Measurements from ENCODE around the gene RHBDD3.

DNA sequence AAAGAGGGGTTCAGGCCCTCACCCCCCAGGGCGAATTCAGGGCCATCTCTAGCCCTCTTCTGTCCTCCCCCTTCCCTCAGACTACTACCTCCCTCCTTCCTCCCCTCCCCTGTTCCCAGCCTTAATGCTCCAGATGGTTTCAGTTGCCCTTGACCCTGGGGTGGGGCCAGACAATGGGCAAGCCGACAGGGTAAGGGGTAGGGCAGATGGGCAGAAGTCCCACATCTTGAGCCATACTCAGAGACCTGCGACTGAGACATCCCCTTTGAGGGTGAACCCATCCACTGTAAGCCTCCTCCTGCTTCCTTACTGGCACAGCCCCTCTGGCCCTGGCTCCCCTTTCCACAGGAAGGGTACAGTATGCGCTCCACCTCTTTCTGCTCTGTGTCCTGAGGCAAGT, 1.9 kb downstream of the RHBDD3 start:
- TF ChIP-seq, protein P1, sequence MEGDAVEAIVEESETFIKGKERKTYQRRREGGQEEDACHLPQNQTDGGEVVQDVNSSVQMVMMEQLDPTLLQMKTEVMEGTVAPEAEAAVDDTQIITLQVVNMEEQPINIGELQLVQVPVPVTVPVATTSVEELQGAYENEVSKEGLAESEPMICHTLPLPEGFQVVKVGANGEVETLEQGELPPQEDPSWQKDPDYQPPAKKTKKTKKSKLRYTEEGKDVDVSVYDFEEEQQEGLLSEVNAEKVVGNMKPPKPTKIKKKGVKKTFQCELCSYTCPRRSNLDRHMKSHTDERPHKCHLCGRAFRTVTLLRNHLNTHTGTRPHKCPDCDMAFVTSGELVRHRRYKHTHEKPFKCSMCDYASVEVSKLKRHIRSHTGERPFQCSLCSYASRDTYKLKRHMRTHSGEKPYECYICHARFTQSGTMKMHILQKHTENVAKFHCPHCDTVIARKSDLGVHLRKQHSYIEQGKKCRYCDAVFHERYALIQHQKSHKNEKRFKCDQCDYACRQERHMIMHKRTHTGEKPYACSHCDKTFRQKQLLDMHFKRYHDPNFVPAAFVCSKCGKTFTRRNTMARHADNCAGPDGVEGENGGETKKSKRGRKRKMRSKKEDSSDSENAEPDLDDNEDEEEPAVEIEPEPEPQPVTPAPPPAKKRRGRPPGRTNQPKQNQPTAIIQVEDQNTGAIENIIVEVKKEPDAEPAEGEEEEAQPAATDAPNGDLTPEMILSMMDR (IDR thresholded peaks at IDR 0.05): no peak
- TF ChIP-seq POLR2A (IDR thresholded peaks at IDR 0.05): no peak
